Measurements from ENCODE around the gene VPS41. TPM values are rescaled to one million over a fixed set of nuclear protein-coding genes. Genes with fewer than 3 reads are reported as not detected.

The VPS41 gene
- polyA plus RNA-seq, 1 of the 3 experiments (the other 2 are of a cell fraction) = 20.4 TPM

GRCh38 chr7:38908759-38909335, at the start of gene VPS41 (continued):
- TF ChIP-seq IRF3 (IDR thresholded peaks at IDR 0.05; ENCODE audit: low read depth, low read length) (no peak), FOSL2 (IDR thresholded peaks at IDR 0.05; ENCODE audit: borderline replicate concordance, low read depth) (no peak), MXI1 (IDR thresholded peaks at IDR 0.05; ENCODE audit: low read depth, low read length) (peak; percentile 69), RXRA (IDR thresholded peaks at IDR 0.05; ENCODE audit: borderline replicate concordance, low read depth) (no peak), EP300 (IDR thresholded peaks at IDR 0.05; ENCODE audit: borderline replicate concordance in 1 of 2, low read depth in 1 of 2, low read length in 1 of 2) (no peak), PBX3 (IDR thresholded peaks at IDR 0.05) (no peak), FOXM1 (IDR thresholded peaks at IDR 0.05; ENCODE audit: low read depth) (no peak), FOXJ3 (CRISPR knock-in tag; IDR thresholded peaks at IDR 0.05) (no peak), RCOR1 (IDR thresholded peaks at IDR 0.05; ENCODE audit: low read length) (peak; percentile 52; the same call in 1 of the 2 replicates), SIN3A (IDR thresholded peaks at IDR 0.05; ENCODE audit: borderline replicate concordance, low read depth, low read length) (no peak; the same call in 1 of the 2 replicates)

DNA sequence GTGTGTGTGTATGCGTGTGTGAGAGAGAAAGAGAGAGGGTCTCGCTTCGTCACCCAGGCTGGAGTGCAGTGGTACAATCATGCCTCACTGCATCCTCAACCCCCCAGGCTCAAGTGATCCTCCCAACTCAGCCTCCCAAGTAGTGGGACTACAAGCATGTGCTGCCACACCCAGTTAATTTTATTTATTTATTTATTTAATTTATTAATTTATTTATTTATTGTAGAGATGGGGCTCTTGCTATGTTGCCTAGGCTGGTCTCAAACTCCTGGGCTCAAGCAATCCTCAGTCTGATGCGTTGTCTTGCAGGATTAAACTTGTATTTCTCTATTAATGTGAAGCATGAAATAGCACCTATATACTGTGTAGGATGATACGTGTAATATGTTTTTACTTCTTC, 46.9 kb upstream of the VPS41 start:
- Histone ChIP-seq H3K36me3 (replicated peaks in 1 of 2; ENCODE audit: control insufficient read depth in 1 of 2, insufficient read depth in 2 of 2, low read length in 1 of 2) (no peaks in the 10 kb centered on the region), H3K79me2 (ENCODE audit: insufficient read depth) (no peaks in the 10 kb centered on the region), H3K4me3 (ENCODE audit: low read depth in 2 of 2, low read length in 1 of 2) (no peak overlapping the region), H3K4me1 (ENCODE audit: control insufficient read depth in 1 of 2, insufficient read depth in 2 of 2, low read depth in 1 of 2, low read length in 1 of 2) (no peaks in the 10 kb centered on the region), H3K27me3 (ENCODE audit: insufficient read depth) (peaks cover 10% of the 10 kb centered on the region; the same call in 1 of the 2 replicates), H3F3A (replicated peaks; ENCODE audit: insufficient read depth) (no peaks in the 10 kb centered on the region), H3K9me2 (no peaks in the 10 kb centered on the region), H3K9me3 (no peaks in the 10 kb centered on the region), H2AFZ (ENCODE audit: low read depth) (no peak overlapping the region), H3K9ac (no peak overlapping the region), H3K27ac (ENCODE audit: low read depth in 2 of 2, low read length in 1 of 2) (no peak overlapping the region), H4K20me1 (ENCODE audit: insufficient read depth) (no peaks in the 10 kb centered on the region), H3K4me2 (no peak overlapping the region)
- TF ChIP-seq SIN3A (IDR thresholded peaks at IDR 0.05; ENCODE audit: borderline replicate concordance, low read depth, low read length) (no peak), FOXM1 (IDR thresholded peaks at IDR 0.05; ENCODE audit: low read depth) (no peak), CHD2 (IDR thresholded peaks at IDR 0.05; ENCODE audit: low read length, partially characterized antibody) (no peak), RAD21 (IDR thresholded peaks at IDR 0.05; ENCODE audit: low read length) (no peak), TCF12 (IDR thresholded peaks at IDR 0.05) (no peak), FOXJ3 (CRISPR knock-in tag; IDR thresholded peaks at IDR 0.05) (no peak), IRF3 (IDR thresholded peaks at IDR 0.05; ENCODE audit: low read depth, low read length) (no peak)
- no peak for DNase-seq
- ChIA-PET POLR2A (no interaction called here), CTCF (no interaction called here)
- 50% methylated on average over 5 of the region's 5 CpGs for WGBS (ENCODE audit: low lambda C conversion rate)
